Measurements from ENCODE around the gene GLRX5. TPM values are rescaled to one million over a fixed set of nuclear protein-coding genes. Genes with fewer than 3 reads are reported as not detected.
A peak's percentile ranks its signal among the peaks of the same experiment; 100 is the strongest.

The GLRX5 gene
- total RNA-seq, 1 experiment from 2014 or later, result 58.0 TPM

DNA sequence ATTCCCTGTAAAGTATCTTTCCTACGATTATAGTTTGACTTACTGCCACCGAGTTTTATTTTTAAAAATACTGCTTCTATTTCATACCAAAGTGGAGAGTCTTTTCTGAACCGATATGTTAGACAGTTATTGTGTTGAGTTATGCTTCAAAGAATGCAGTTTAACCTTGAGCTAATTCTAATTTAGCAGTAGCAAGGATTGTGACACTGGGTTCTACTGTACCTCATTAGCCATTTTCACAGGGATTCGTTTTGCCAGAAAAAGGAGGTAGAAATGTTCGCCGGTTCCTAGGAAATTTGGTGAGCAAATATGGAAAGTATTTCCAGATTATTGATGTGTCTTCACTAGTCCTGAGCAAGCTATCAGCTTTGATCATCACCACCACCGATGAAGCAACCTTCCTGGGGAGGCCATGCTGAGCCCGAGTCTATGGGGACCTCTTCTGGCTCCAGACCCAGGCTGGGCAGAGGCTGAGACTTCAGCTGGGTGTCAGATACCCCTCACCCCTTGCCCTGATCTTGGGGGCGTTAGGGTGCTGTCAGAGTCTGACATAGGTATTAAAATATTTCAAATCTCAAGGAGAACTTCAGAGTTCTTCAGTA lies 13.6 kb downstream of the GLRX5 start:
- CTCF ChIA-PET, result interaction anchor here (0.5 kb wide), 1 partner anchor 21 kb away, joined by 4 read pairs; no protein-coding TSS in a partner anchor
- H3K4me3 Mint-ChIP-seq (ENCODE audit: low read depth, unreplicated experiment), result no peak overlapping the region
- no peak for DNase-seq
- TF ChIP-seq, protein P1, sequence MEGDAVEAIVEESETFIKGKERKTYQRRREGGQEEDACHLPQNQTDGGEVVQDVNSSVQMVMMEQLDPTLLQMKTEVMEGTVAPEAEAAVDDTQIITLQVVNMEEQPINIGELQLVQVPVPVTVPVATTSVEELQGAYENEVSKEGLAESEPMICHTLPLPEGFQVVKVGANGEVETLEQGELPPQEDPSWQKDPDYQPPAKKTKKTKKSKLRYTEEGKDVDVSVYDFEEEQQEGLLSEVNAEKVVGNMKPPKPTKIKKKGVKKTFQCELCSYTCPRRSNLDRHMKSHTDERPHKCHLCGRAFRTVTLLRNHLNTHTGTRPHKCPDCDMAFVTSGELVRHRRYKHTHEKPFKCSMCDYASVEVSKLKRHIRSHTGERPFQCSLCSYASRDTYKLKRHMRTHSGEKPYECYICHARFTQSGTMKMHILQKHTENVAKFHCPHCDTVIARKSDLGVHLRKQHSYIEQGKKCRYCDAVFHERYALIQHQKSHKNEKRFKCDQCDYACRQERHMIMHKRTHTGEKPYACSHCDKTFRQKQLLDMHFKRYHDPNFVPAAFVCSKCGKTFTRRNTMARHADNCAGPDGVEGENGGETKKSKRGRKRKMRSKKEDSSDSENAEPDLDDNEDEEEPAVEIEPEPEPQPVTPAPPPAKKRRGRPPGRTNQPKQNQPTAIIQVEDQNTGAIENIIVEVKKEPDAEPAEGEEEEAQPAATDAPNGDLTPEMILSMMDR (IDR thresholded peaks at IDR 0.05; ENCODE audit: unreplicated experiment), result no peak
- no peaks in the 10 kb centered on the region for H3K27me3 Mint-ChIP-seq (ENCODE audit: unreplicated experiment)
- no peaks in the 10 kb centered on the region for H3K9me3 Mint-ChIP-seq (ENCODE audit: low read depth, unreplicated experiment)
- intact Hi-C loops (cut with micrococcal nuclease; ENCODE audit: unreplicated experiment), result no loop called here
- H3K36me3 Mint-ChIP-seq (ENCODE audit: insufficient read depth, unreplicated experiment), result peaks cover 10% of the 10 kb centered on the region
- no peak overlapping the region for H3K27ac Mint-ChIP-seq (ENCODE audit: unreplicated experiment)
- peaks cover 55% of the 10 kb centered on the region for H3K4me1 Mint-ChIP-seq (ENCODE audit: low read depth, unreplicated experiment)
- no TSS peak for BruUV-seq (replicated peaks)

DNA sequence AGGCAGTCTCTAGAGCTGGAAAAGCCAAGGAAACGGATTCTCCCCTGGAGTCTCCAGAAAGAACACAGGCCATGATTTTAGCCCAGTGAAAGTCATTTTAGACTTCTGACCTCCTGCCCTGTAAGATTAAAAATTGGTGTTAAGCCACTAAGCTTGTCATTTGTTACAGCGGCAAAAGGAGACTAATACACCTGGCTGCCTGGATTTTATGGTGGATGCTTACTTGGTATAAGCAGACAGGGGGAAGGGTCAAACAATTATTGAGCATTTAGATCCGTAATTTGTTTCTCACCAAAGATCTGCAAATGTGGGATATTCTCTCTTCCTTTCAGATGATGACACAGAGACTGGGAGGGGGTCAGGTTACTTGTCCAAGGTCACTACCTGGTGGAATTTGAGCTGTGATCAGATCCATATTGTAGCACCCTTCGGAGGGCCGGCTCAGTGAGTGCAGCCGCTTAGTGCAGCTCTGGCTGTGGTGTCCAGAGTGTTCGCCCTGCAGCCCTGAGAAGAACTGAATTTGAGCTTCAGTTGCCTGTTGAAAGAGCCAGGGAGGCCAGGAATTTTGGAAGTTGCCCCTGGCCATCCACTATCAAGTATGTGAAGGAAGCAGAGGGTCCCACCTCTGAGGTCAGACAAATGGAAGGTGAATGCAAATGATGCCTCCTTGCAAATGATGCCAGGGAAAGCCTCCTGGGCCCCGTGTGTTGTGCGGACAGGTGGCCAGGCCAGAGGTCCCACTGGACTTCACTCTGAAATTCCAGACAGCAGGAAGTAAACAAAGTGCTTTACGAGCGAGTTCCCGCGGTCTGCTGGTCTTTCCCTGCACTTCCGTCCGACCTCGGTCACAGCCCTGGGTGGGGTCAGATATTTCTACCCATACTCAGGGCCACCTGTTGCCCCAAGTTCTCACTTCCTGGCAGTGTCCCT lies 15.1 kb downstream of the GLRX5 start:
- H3K4me1 Mint-ChIP-seq (ENCODE audit: low read depth, unreplicated experiment), result peaks cover 55% of the 10 kb centered on the region
- no peaks in the 10 kb centered on the region for H3K9me3 Mint-ChIP-seq (ENCODE audit: low read depth, unreplicated experiment)
- no peaks in the 10 kb centered on the region for H3K27me3 Mint-ChIP-seq (ENCODE audit: unreplicated experiment)
- H3K4me3 Mint-ChIP-seq (ENCODE audit: low read depth, unreplicated experiment), result peak overlapping the region; percentile 40
- BruUV-seq (replicated peaks), result no TSS peak
- intact Hi-C loops (cut with micrococcal nuclease; ENCODE audit: unreplicated experiment), result no loop called here
- TF ChIP-seq, protein P1 (IDR thresholded peaks at IDR 0.05; ENCODE audit: unreplicated experiment), result no peak
- peak overlapping the region; percentile 61 for H3K27ac Mint-ChIP-seq (ENCODE audit: unreplicated experiment)
- CTCF ChIA-PET, result no interaction called here
- peaks cover 10% of the 10 kb centered on the region for H3K36me3 Mint-ChIP-seq (ENCODE audit: insufficient read depth, unreplicated experiment)
- peak; percentile 57 for DNase-seq

DNA sequence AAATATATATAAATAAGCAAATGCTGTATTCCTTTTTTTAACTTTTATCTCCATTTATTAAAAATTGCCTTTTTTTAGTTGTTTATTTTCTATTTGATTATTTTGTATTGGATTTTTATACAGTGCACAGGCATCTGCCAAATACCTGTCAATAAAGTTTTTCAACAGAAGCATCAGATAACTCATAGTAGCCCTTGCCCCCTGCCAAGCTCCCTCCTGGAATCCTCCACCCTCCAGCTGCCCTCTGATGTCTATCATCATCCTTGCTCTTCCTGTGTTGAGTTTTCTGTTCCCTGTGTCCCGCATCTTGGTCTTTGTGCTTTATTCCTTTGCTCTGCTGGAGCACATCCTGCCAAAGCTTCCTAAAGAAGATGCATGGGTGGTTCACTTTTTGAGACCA lies 16.6 kb downstream of the GLRX5 start:
- intact Hi-C loops (cut with micrococcal nuclease; ENCODE audit: unreplicated experiment), result no loop called here
- H3K4me3 Mint-ChIP-seq (ENCODE audit: low read depth, unreplicated experiment), result no peak overlapping the region
- TF ChIP-seq, protein P1 (IDR thresholded peaks at IDR 0.05; ENCODE audit: unreplicated experiment), result no peak
- H3K36me3 Mint-ChIP-seq (ENCODE audit: insufficient read depth, unreplicated experiment), result peaks cover under 1% of the 10 kb centered on the region
- CTCF ChIA-PET, result no interaction called here
- BruUV-seq (replicated peaks), result no TSS peak
- no peak overlapping the region for H3K27ac Mint-ChIP-seq (ENCODE audit: unreplicated experiment)
- H3K4me1 Mint-ChIP-seq (ENCODE audit: low read depth, unreplicated experiment), result peaks cover 50% of the 10 kb centered on the region
- no peak for DNase-seq
- H3K27me3 Mint-ChIP-seq (ENCODE audit: unreplicated experiment), result no peaks in the 10 kb centered on the region
- H3K9me3 Mint-ChIP-seq (ENCODE audit: low read depth, unreplicated experiment), result no peaks in the 10 kb centered on the region

DNA sequence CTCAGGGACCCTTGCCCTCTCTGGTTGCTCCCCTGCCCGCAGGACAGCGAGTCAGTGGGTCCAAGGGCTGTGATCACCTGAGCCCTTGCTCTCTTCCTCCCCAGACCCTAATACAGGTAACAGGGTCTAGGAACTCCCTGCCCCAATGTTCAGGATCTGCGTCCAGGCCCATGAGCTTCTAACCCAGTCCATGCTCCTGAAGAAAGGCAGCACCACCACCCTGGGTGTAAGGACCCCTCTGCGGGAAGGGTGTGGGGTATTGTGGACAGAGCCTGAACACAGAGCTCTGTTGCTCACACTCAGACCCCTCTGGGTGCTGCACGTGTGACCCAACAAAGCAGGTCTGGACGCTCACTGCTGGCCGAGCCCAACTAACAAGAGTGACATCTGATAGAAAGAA lies 18.3 kb downstream of the GLRX5 start:
- no peak for DNase-seq
- peaks cover 32% of the 10 kb centered on the region for H3K4me1 Mint-ChIP-seq (ENCODE audit: low read depth, unreplicated experiment)
- H3K27me3 Mint-ChIP-seq (ENCODE audit: unreplicated experiment), result no peaks in the 10 kb centered on the region
- CTCF ChIA-PET, result no interaction called here
- TF ChIP-seq, protein P1 (IDR thresholded peaks at IDR 0.05; ENCODE audit: unreplicated experiment), result no peak
- no peak overlapping the region for H3K4me3 Mint-ChIP-seq (ENCODE audit: low read depth, unreplicated experiment)
- BruUV-seq (replicated peaks), result no TSS peak
- intact Hi-C loops (cut with micrococcal nuclease; ENCODE audit: unreplicated experiment), result no loop called here
- no peaks in the 10 kb centered on the region for H3K9me3 Mint-ChIP-seq (ENCODE audit: low read depth, unreplicated experiment)
- H3K27ac Mint-ChIP-seq (ENCODE audit: unreplicated experiment), result no peak overlapping the region
- H3K36me3 Mint-ChIP-seq (ENCODE audit: insufficient read depth, unreplicated experiment), result no peaks in the 10 kb centered on the region

Data from Calu3 (cell line).